GM06990 (cell line): ENCODE results near the gene DDX52.

ENCODE experiments used
- DNase-seq: peaks from one replicate; pipeline ENCODE4 v3.0.0-alpha.2; 2011; ENCODE audit not compliant: insufficient read length; ENCODE audit errors: extremely low read depth
- H3K27me3 ChIP-seq: replicated peaks from 2 replicates; pipeline ENCODE4 v1.6.0; 2011; ENCODE audit warnings: low read length; ENCODE audit not compliant: control insufficient read depth, insufficient read depth
- H3K36me3 ChIP-seq: 2 replicates; pipeline ENCODE4 v1.5.1; 2011; ENCODE audit warnings: low read length; ENCODE audit not compliant: control insufficient read depth, insufficient read depth
- H3K4me3 ChIP-seq: replicated peaks from 2 replicates; pipeline ENCODE4 v1.5.1; 2011; ENCODE audit warnings: low read depth, mild to moderate bottlenecking, control low read depth, low read length
- CTCF ChIP-seq: IDR thresholded peaks from 2 replicates; pipeline ENCODE4 v1.5.1; 2011; ENCODE audit warnings: low read length, control low read depth, mild to moderate bottlenecking, inconsistent platforms; ENCODE audit not compliant: insufficient read depth, poor library complexity, severe bottlenecking

Gene DDX52

DNA sequence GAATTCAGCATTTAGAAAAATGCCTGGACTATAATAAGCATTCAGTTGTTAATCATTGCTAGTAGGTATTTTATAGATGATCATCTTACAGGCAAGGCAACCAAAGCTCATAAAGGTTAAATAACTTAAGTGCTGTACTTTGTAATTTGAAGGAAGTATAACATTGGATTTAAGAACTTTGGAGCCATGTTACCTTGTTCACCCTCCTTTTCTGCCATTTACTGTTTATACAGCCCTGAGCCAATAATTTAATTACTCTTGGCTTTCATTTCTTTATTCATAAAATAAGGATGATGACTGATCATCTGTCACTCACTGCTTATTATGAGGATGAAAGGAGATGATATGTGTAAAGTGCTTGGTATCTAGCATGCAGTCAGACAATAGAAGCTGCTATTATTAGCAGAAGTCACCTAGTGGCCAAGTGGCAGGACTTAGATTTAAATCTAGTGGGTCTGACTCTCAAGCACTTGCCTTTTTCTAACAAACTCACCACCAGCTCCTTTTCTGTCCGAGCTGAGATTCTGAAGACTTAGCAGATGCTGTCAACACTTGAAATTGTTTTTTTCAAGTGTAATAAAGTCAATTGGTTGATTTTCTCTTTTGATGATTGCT is 18.3 kb upstream of the DDX52 start:
- no peak for TF ChIP-seq CTCF
- Histone ChIP-seq H3K27me3 (no peaks in the 10 kb centered on the region), H3K36me3 (no peaks in the 10 kb centered on the region), H3K4me3 (no peak overlapping the region)
- no peak for DNase-seq

GRCh38 chr17:37659925-37660324 is 16.7 kb upstream of the DDX52 start:
- Histone ChIP-seq H3K27me3 (no peaks in the 10 kb centered on the region), H3K4me3 (no peak overlapping the region), H3K36me3 (no peaks in the 10 kb centered on the region)
- no peak for TF ChIP-seq CTCF
- DNase-seq: no peak

- Histone ChIP-seq H3K36me3 (no peaks in the 10 kb centered on the region), H3K4me3 (no peak overlapping the region), H3K27me3 (no peaks in the 10 kb centered on the region)
- TF ChIP-seq CTCF: no peak
- DNase-seq: no peak
Observed at GRCh38 chr17:37657202-37657601, 14.0 kb upstream of the DDX52 start.

DNA sequence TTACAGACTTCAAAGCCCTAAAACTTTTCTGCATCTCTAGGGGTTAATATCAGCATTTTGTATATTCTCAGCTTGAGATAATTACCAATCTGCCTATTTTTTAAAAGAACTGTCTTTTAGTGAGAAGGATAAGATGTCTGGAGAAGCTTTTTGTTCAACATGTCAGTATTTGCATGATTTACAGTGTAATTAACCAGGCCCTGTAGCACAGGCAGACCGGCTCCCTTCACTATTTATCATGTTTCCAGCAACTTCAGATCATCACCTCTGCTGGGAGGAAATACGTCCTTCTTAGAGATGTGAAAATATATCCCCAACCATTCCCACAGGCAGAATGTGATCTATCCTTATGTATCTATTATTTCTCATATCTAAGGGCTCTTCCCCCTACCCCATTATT is 8.6 kb upstream of the DDX52 start:
- H3K27me3 ChIP-seq: 0 out of 2 replicates have a peak, but pooled peaks cover 2% of the 10 kb centered on the region
- DNase-seq: no peak
- TF ChIP-seq CTCF: no peak
- H3K4me3 ChIP-seq: no peak overlapping the region
- no peaks in the 10 kb centered on the region for H3K36me3 ChIP-seq

- no peak overlapping the region for H3K4me3 ChIP-seq
- no peak for DNase-seq
- 0 out of 2 replicates have a peak, but pooled peaks cover 3% of the 10 kb centered on the region for H3K27me3 ChIP-seq
- H3K36me3 ChIP-seq: no peaks in the 10 kb centered on the region
- peak; percentile 35 for TF ChIP-seq CTCF
Observed at GRCh38 chr17:37650419-37651003, 7.3 kb upstream of the DDX52 start.

GRCh38 chr17:37648555-37648954 is 5.3 kb upstream of the DDX52 start:
- Histone ChIP-seq H3K4me3 (no peak overlapping the region), H3K27me3 (0 out of 2 replicates have a peak, but pooled peaks cover 3% of the 10 kb centered on the region), H3K36me3 (no peaks in the 10 kb centered on the region)
- TF ChIP-seq CTCF: no peak
- DNase-seq: no peak
